ENCODE data around the gene OBSCN. TPM values are rescaled to one million over a fixed set of nuclear protein-coding genes. Genes with fewer than 3 reads are reported as not detected.

The OBSCN gene
- total RNA-seq, 2 experiments from 2014 or later = 29.5 to 45.2 TPM

GRCh38 chr1:228379666-228380065 is 171.8 kb downstream of the OBSCN start:
- no peak overlapping the region for H3K27ac ChIP-seq (ENCODE audit: low read depth, low read length, poor library complexity, severe bottlenecking)
- DNase-seq (ENCODE audit: low spot score) = no peak
- H3K9me2 ChIP-seq (ENCODE audit: insufficient read depth, low read length) = no peaks in the 10 kb centered on the region
- H3K4me3 ChIP-seq (ENCODE audit: low read depth, low read length, poor library complexity, severe bottlenecking) = no peak overlapping the region
- no peak for TF ChIP-seq CTCF (conservative IDR thresholded peaks at IDR 0.05; ENCODE audit: low read length)
- TF ChIP-seq EZH2phosphoT487 (IDR thresholded peaks at IDR 0.05; ENCODE audit: borderline replicate concordance, low read depth, low read length) = no peak
- no TSS peak for BruUV-seq (replicated peaks)
- H3K4me1 ChIP-seq (ENCODE audit: insufficient read depth, low read length, poor library complexity, severe bottlenecking) = no peaks in the 10 kb centered on the region
- no peaks in the 10 kb centered on the region; the same call in 1 of the 2 replicates for H4K20me1 ChIP-seq (ENCODE audit: insufficient read depth, low read length)
- no peaks in the 10 kb centered on the region for H3K9me3 ChIP-seq (ENCODE audit: low read length)
- H3K4me2 ChIP-seq (ENCODE audit: low read length) = no peak overlapping the region
- H2AFZ ChIP-seq (ENCODE audit: low read length) = no peak overlapping the region
- no peaks in the 10 kb centered on the region for H3K79me2 ChIP-seq (ENCODE audit: insufficient read depth, low read depth, low read length)
- no peaks in the 10 kb centered on the region for H3K36me3 ChIP-seq (ENCODE audit: insufficient read depth, low read length)
- POLR2A ChIA-PET = no interaction called here
- CTCF ChIA-PET (ENCODE audit: unreplicated experiment) = no interaction called here
- intact Hi-C loops (cut with micrococcal nuclease; ENCODE audit: unreplicated experiment) = no loop called here

GRCh38 chr1:228381356-228381755 is 173.5 kb downstream of the OBSCN start:
- H3K4me1 ChIP-seq (ENCODE audit: insufficient read depth, low read length, poor library complexity, severe bottlenecking) = no peaks in the 10 kb centered on the region
- no peak overlapping the region for H3K4me2 ChIP-seq (ENCODE audit: low read length)
- H3K9me3 ChIP-seq (ENCODE audit: low read length) = no peaks in the 10 kb centered on the region
- no peak overlapping the region for H3K4me3 ChIP-seq (ENCODE audit: low read depth, low read length, poor library complexity, severe bottlenecking)
- no peak for DNase-seq (ENCODE audit: low spot score)
- TF ChIP-seq CTCF (conservative IDR thresholded peaks at IDR 0.05; ENCODE audit: low read length) (no peak), EZH2phosphoT487 (IDR thresholded peaks at IDR 0.05; ENCODE audit: borderline replicate concordance, low read depth, low read length) (no peak)
- H3K79me2 ChIP-seq (ENCODE audit: insufficient read depth, low read depth, low read length) = no peaks in the 10 kb centered on the region
- no peaks in the 10 kb centered on the region for H3K9me2 ChIP-seq (ENCODE audit: insufficient read depth, low read length)
- BruUV-seq (replicated peaks) = no TSS peak
- H2AFZ ChIP-seq (ENCODE audit: low read length) = no peak overlapping the region
- H3K27ac ChIP-seq (ENCODE audit: low read depth, low read length, poor library complexity, severe bottlenecking) = no peak overlapping the region
- no peaks in the 10 kb centered on the region for H3K36me3 ChIP-seq (ENCODE audit: insufficient read depth, low read length)
- intact Hi-C loops (cut with micrococcal nuclease; ENCODE audit: unreplicated experiment) = no loop called here
- H4K20me1 ChIP-seq (ENCODE audit: insufficient read depth, low read length) = no peaks in the 10 kb centered on the region; the same call in 1 of the 2 replicates
- CTCF ChIA-PET (ENCODE audit: unreplicated experiment) = no interaction called here
- POLR2A ChIA-PET = no interaction called here

- H2AFZ ChIP-seq (ENCODE audit: low read length) = no peak overlapping the region
- no peak overlapping the region for H3K4me2 ChIP-seq (ENCODE audit: low read length)
- H4K20me1 ChIP-seq (ENCODE audit: insufficient read depth, low read length) = no peaks in the 10 kb centered on the region; the same call in 1 of the 2 replicates
- TF ChIP-seq CTCF (conservative IDR thresholded peaks at IDR 0.05; ENCODE audit: low read length) (no peak), EZH2phosphoT487 (IDR thresholded peaks at IDR 0.05; ENCODE audit: borderline replicate concordance, low read depth, low read length) (no peak)
- CTCF ChIA-PET (ENCODE audit: unreplicated experiment) = no interaction called here
- no peaks in the 10 kb centered on the region for H3K4me1 ChIP-seq (ENCODE audit: insufficient read depth, low read length, poor library complexity, severe bottlenecking)
- H3K36me3 ChIP-seq (ENCODE audit: insufficient read depth, low read length) = no peaks in the 10 kb centered on the region
- BruUV-seq (replicated peaks) = no TSS peak
- POLR2A ChIA-PET = interaction anchor here (1.5 kb wide), 1 partner anchor 20 kb away, joined by 3 read pairs; no protein-coding TSS in a partner anchor
- no peak for DNase-seq (ENCODE audit: low spot score)
- intact Hi-C loops (cut with micrococcal nuclease; ENCODE audit: unreplicated experiment) = no loop called here
- no peaks in the 10 kb centered on the region for H3K9me3 ChIP-seq (ENCODE audit: low read length)
- H3K79me2 ChIP-seq (ENCODE audit: insufficient read depth, low read depth, low read length) = no peaks in the 10 kb centered on the region
- H3K27ac ChIP-seq (ENCODE audit: low read depth, low read length, poor library complexity, severe bottlenecking) = no peak overlapping the region
- H3K4me3 ChIP-seq (ENCODE audit: low read depth, low read length, poor library complexity, severe bottlenecking) = no peak overlapping the region
- no peaks in the 10 kb centered on the region for H3K9me2 ChIP-seq (ENCODE audit: insufficient read depth, low read length)
Measured at GRCh38 chr1:228383773-228384172, 175.9 kb downstream of the OBSCN start.

All from OCI-LY7 (cell line).